HG02938 (cell line): ENCODE data around the gene NUDT9.
"Not testable (repeated sequence)": the region's sequence is repeated elsewhere in the genome, so short reads cannot be mapped to it uniquely, and the experiment has no call there.

Source experiments
- ATAC-seq: cut with Tn5 transposase; IDR thresholded peaks from one replicate; pipeline ENCODE4 v1.9.1; 2021; ENCODE audit warnings: mild to moderate bottlenecking, moderate library complexity; ENCODE audit not compliant: unreplicated experiment

NUDT9 gene

GRCh38 chr4:87406902-87407301 is 15.5 kb upstream of the NUDT9 start:
- ATAC-seq = not testable (repeated sequence)

DNA sequence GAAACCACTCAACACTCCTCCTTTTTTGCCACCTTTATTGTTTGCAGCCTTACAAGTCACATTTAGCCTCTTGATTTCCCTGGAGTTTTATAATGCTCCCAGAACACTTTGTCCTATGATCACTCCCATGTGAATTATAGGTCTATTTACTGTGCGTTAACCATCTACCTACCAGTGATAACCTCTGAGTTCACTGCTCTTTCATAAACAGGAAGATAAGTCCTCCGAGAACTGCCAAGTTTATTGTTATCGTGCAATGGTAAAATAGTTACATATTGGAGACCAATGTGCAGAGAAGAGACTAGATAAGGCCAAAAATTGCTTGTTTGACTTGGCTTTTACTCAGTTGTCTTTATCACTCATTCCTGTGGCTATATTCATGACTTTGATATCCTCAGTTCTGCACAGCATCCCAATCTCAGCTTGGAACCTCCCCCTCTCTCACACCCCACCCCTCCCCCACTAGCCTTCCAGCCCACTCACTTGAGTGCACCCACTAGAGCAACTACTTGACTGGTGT is 12.9 kb upstream of the NUDT9 start:
- ATAC-seq = no peak

GRCh38 chr4:87410157-87410556 is 12.2 kb upstream of the NUDT9 start:
- no peak for ATAC-seq

GRCh38 chr4:87410679-87411078 is 11.7 kb upstream of the NUDT9 start:
- ATAC-seq = no peak

GRCh38 chr4:87414816-87415215 is 7.6 kb upstream of the NUDT9 start:
- ATAC-seq = no peak

DNA sequence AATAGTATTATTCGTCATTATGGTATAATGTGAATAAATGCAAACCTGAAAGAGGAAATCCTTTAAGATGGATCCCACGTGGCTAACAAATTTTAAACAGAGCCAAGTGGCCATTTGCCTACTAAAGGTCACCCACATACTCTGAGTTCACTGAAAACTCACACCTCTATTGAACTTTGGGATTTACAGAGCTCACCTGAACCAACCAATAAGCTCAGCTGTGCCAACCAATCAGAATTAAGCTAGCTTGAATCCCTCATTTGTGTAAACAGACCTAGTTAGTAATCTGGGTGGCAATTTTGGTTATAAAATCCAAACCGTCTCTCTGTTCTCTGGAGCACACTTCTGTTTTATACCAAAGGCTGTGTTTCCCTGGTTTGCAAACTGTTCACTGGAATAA is 5.4 kb upstream of the NUDT9 start:
- ATAC-seq = no peak

DNA sequence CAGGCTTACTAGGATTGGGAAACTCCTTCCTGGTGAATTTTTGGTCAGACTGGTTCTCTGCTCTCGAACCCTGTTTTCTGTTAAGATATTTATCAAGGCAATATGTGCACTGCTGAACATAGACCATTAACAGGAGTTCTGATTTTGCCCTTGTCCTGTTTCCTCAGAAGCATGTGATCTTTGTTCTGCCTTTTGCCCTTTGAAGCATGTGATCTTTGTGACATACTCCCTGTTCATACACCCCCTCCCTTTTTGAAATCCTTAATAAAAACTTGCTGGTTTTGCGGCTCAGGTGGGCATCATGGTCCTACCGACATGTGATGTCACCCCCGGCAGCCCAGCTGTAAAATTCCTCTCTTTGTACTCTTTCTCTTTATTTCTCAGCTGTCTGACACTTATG is 4.0 kb upstream of the NUDT9 start:
- ATAC-seq = not testable (repeated sequence)

- no peak for ATAC-seq
These were observed 2.7 kb upstream of the NUDT9 start for GRCh38 chr4:87419578-87420249.

DNA sequence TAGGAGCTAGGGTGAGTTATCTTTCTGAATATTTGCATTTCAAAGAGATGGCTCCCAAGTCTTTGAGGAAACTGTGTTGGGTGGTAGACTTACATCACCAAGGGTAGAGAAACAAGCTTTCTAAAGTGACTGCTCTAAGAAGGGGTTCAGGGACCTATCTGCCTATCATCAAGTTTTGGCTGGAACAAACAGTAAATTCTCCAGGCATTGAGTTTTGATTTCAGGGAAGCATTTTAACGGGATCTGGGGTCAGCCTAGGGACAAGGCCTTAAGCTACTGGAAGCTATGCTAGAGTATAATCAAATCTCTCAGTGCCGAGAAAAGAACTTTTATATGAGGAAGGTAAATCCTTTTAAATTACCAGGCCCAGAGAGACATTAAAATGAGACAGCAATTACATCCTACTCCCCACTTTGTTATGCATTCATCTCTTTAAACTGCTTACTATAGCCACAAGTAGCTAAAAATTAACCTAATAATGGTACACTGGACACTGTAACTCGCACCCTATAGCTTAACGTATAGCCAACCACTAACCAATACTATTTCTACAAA is 2.0 kb upstream of the NUDT9 start:
- no peak for ATAC-seq

GRCh38 chr4:87423317-87424098 is 1.1 kb downstream of the NUDT9 start:
- ATAC-seq = no peak

DNA sequence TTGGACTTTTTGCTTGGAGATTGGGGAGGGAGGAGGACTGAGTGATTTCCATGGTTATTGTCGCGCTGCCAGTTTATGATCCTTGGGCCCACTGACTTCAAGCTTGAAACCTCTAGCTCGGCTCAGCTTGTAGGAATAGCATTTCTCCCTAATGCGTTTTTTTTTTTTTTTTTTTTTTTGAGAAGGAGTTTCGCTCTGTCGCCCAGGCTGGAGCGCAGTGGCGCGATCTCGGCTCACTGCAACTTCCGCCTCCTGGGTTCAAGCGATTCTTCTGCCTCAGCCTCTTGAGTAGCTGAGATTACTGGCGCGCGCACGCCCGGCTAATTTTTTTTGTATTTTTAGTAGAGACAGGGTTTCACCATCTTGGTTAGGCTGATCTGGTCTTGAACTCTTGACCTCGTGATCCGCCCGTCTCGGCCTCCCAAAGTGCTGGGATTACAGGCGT is 1.7 kb downstream of the NUDT9 start:
- not testable (repeated sequence) for ATAC-seq

DNA sequence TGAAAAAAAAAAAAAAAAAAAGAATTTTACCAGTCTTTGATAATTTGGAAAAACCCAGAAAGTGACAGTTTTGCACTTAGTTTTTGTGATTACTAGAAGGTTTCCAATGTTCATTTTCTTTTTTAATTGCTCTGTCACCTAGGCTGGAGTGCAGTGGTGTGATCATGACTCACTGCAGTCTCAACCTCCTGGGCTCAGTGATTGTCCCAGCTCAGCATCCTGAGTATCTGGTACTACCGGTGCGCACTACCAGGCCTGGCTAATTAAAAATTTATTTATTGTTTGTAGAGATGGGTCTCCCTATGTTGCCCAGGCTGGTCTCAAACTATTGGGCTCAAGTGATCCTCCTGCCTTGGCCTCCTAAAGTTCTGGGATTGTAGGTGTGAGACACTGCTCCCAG is 3.3 kb downstream of the NUDT9 start:
- no peak for ATAC-seq

DNA sequence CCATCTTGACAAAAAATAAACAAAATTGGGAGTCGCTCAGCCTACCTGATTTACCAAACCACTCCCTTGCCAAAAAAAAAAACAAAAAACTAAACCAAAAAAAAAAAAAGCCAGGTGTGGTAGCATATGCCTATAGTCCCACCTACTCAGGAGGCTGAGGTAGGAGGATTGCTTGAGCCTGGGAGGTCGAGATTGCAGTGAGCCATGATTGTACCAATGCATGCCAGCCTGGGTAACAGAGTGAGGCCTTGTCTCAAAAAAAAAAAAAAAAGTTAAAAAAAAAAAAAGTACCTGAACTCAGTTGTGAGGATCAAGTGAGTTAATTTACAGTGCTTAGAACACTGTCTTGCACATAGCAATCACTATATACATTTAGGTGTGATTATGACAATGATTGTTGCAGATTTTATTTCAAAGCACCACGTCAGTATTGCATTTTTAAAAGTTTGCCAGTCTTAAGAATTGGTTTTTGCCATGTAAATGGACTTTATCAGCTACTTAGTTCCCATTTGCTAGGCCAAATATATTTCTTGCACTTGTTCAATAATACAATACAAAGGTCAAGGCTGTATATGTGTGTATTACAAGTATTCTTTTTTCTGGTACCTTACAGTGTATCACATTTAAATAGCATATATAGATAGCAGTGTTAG is 4.6 kb downstream of the NUDT9 start:
- ATAC-seq = no peak

DNA sequence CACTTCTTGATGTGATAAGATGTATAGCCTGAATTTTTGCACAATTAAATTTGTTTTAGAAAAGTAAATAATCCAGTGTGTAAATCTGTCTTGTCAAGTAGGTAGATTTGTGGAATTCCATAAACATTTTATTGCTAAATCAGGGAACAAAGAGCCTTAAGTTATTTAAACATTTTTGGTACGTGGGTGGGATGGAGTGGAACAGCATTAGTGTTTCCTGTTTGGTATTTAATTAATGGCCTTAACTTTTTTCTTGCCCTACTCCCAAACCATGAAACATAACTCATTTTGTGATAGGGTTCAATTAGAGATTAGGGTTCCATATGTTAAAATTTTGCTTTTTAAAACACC is 5.1 kb downstream of the NUDT9 start:
- no peak for ATAC-seq

DNA sequence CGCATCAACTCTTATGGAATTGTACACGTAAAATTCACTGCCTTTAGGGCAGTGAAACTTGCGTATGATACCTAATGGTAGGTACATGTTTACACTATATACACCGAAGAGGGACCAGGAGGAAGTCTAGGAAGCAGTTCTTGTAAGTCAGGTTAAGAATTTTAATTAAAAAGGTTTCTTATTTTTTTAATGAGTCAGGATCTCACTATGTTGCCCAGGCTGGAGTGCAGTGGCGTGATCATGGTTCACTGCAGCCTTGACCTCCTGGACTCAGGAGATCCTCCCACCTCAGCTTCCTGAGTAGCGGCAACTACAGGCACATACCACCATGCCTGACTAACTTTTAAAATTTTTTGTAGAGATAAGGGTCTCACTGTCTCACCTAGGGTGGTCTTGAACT is 6.6 kb downstream of the NUDT9 start:
- no peak for ATAC-seq

DNA sequence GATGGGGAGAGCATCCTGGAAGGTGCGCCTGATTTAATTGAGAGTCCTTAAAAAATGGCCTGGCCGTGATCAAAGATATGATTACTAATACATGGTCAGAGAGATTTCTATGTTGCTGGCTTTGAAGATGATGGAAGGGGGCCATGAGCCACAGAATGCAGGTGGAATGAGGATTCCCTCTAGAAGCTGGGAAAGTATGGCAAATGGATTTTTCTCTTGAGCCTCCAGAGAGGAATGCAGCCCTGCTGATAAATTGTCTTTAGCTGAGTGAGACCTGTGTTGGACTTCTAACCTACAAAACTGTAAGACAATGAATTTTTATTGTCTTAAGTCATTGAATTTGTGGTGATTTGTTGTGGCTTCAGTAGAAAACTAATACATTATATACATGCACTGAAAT is 7.7 kb downstream of the NUDT9 start:
- ATAC-seq = no peak

DNA sequence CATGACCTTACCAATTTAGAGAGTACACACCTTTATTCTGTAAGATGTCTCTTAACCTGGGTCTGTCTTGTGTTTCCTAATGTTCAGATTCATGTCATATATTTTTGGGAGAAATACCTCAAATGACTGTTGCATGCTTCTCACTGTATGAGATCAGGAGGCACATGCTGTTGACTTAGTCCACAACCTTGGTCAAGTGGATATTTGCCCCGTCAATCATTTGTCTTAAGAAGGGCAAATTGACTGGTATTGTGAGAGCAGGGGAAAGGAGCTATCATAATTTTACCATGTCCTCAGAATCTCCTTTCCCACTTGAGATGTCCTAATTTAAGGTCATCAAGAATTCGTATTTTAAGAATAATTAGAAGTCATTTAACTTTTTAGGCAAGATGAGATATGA is 11.0 kb downstream of the NUDT9 start:
- no peak for ATAC-seq

- no peak for ATAC-seq
These were observed 20.5 kb downstream of the NUDT9 start for GRCh38 chr4:87442889-87443288.

- no peak for ATAC-seq
These were observed 22.4 kb downstream of the NUDT9 start for GRCh38 chr4:87444741-87445140.

DNA sequence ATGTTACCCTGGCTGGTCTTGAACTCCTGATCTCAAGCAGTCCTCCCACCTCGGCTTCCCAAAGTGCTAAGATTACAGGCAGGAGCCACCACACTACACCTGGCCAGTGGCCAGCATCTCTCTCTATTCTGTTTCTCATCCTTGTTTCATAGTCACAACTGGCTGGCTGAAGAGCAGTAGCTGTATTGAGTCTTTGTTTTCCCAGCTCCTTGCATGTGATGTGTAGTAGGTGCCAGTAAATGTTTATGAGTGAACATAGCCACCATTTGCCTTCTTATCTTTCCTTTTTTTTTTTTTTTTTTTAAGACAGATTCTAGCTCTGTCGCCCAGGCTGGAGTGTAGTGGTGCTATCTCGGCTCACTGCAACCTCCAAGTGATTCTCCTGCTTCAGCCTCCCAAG is 23.6 kb downstream of the NUDT9 start:
- no peak for ATAC-seq

GRCh38 chr4:87446375-87446774 is 24.0 kb downstream of the NUDT9 start:
- ATAC-seq = not testable (repeated sequence)

DNA sequence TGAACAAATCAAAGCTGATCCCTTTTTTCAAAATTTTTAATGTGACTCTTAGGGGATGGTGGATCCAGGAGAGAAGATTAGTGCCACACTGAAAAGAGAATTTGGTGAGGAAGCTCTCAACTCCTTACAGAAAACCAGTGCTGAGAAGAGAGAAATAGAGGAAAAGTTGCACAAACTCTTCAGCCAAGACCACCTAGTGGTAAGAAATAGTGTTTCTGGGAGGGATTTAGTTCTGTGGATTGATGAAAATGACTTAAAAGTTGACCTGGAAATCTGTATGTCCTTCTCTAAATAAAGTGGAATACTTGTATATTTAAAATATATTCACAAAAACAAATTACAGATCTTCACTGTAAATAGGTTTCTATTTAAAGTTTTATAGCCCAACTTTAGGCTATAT is 29.2 kb downstream of the NUDT9 start:
- ATAC-seq = no peak
